ENCODE data around the gene PRKG2. TPM values are rescaled to one million over a fixed set of nuclear protein-coding genes. Genes with fewer than 3 reads are reported as not detected.

Gene PRKG2
- total and polyA plus RNA-seq, 10 of the 15 experiments (the other 5 are each of a cell fraction or from before 2014, with no cell fraction given) = not detected

GRCh38 chr4:81061344-81061730 is 153.7 kb downstream of the PRKG2 start:
- no peak overlapping the region for H2AFZ ChIP-seq (ENCODE audit: control insufficient read depth, low read depth, low read length)
- peak; percentile 58 for ATAC-seq
- H3K9ac ChIP-seq (ENCODE audit: control insufficient read depth, insufficient read depth, low read length) = no peak overlapping the region
- ChIA-PET RAD21 (ENCODE audit: unreplicated experiment) (interaction anchor here (1.5 kb wide), 1 partner anchor 699 kb away, joined by 3 read pairs; no protein-coding TSS in a partner anchor), CTCF (interaction anchor here (1.5 kb wide), 1 partner anchor 21 kb away, joined by 3 read pairs; no protein-coding TSS in a partner anchor), SMC1A (ENCODE audit: uncharacterized antibody, unreplicated experiment) (interaction anchor here (0.6 to 1.5 kb wide), 2 partner anchors 699 to 1204 kb away, joined by 3 to 4 read pairs; no protein-coding TSS in a partner anchor), POLR2A (no interaction called here)
- H3K4me1 ChIP-seq (ENCODE audit: control insufficient read depth, insufficient read depth, low read length) = no peaks in the 10 kb centered on the region; the same call in 1 of the 2 replicates
- no peak overlapping the region for H3K4me2 ChIP-seq (ENCODE audit: control insufficient read depth, insufficient read depth)
- BruUV-seq (replicated peaks) = no TSS peak
- no peak overlapping the region for H3K4me3 ChIP-seq
- H3K27ac ChIP-seq (ENCODE audit: control insufficient read depth, insufficient read depth) = no peak overlapping the region
- no peaks in the 10 kb centered on the region for H3K36me3 ChIP-seq (ENCODE audit: control insufficient read depth in 2 of 2, insufficient read depth in 2 of 2, low read length in 1 of 2)
- no peaks in the 10 kb centered on the region for H3K79me2 ChIP-seq (ENCODE audit: control insufficient read depth, insufficient read depth, low read length)
- TF ChIP-seq MEF2B (IDR thresholded peaks at IDR 0.05; ENCODE audit: partially characterized antibody, poor library complexity, severe bottlenecking) (no peak), ATF7 (IDR thresholded peaks at IDR 0.05; ENCODE audit: low read depth) (no peak), FOXK2 (IDR thresholded peaks at IDR 0.05) (no peak), YBX1 (IDR thresholded peaks at IDR 0.05) (no peak)
- H4K20me1 ChIP-seq (ENCODE audit: control insufficient read depth, insufficient read depth) = no peaks in the 10 kb centered on the region
- FAIRE-seq = no peak
- H3K27me3 ChIP-seq (replicated peaks in 1 of 2; ENCODE audit: control insufficient read depth in 2 of 2, insufficient read depth in 2 of 2, low read length in 1 of 2) = no peaks in the 10 kb centered on the region
- H3K9me3 ChIP-seq (replicated peaks; ENCODE audit: control insufficient read depth, insufficient read depth, low read length) = no peaks in the 10 kb centered on the region
- DNase-seq (ENCODE audit: low read depth, low spot score) = no peak
- in situ Hi-C loops (cut with MboI) (loop anchor here (5.0 kb wide), 1 partner anchor 291 kb away; no protein-coding TSS in a partner anchor), intact Hi-C loops (cut with micrococcal nuclease; ENCODE audit: unreplicated experiment) (no loop called here)

GRCh38 chr4:81060587-81061343 is 154.3 kb downstream of the PRKG2 start:
- TF ChIP-seq, protein P1, sequence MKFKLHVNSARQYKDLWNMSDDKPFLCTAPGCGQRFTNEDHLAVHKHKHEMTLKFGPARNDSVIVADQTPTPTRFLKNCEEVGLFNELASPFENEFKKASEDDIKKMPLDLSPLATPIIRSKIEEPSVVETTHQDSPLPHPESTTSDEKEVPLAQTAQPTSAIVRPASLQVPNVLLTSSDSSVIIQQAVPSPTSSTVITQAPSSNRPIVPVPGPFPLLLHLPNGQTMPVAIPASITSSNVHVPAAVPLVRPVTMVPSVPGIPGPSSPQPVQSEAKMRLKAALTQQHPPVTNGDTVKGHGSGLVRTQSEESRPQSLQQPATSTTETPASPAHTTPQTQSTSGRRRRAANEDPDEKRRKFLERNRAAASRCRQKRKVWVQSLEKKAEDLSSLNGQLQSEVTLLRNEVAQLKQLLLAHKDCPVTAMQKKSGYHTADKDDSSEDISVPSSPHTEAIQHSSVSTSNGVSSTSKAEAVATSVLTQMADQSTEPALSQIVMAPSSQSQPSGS (IDR thresholded peaks at IDR 0.05; ENCODE audit: low read length) = no peak
- TF ChIP-seq IKZF1 (conservative IDR thresholded peaks at IDR 0.05) (0 out of 2 replicates have a peak, but pooled peaks have one; percentile 22), SREBF1 (IDR thresholded peaks at IDR 0.05; ENCODE audit: low read length) (no peak), SPI1 (IDR thresholded peaks at IDR 0.05; ENCODE audit: borderline replicate concordance, insufficient read depth, low read depth, low read length) (peak; percentile 64; the same call in 1 of the 2 replicates), IKZF2 (IDR thresholded peaks at IDR 0.05) (peak in 1 of 2 experiments; percentile 15; a peak in 2 of 4 replicates), SIX5 (IDR thresholded peaks at IDR 0.05; ENCODE audit: low read depth, low read length, severe bottlenecking) (no peak), SMC3 (IDR thresholded peaks at IDR 0.05; ENCODE audit: borderline replicate concordance, low read length) (no peak)
- TF ChIP-seq, protein P2, sequence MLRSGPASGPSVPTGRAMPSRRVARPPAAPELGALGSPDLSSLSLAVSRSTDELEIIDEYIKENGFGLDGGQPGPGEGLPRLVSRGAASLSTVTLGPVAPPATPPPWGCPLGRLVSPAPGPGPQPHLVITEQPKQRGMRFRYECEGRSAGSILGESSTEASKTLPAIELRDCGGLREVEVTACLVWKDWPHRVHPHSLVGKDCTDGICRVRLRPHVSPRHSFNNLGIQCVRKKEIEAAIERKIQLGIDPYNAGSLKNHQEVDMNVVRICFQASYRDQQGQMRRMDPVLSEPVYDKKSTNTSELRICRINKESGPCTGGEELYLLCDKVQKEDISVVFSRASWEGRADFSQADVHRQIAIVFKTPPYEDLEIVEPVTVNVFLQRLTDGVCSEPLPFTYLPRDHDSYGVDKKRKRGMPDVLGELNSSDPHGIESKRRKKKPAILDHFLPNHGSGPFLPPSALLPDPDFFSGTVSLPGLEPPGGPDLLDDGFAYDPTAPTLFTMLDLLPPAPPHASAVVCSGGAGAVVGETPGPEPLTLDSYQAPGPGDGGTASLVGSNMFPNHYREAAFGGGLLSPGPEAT (IDR thresholded peaks at IDR 0.05; ENCODE audit: low read depth) = 0 out of 2 replicates have a peak, but pooled peaks have one; percentile 9
- Histone ChIP-seq H3K4me3 (no peak overlapping the region), H4K20me1 (ENCODE audit: control insufficient read depth, insufficient read depth) (no peaks in the 10 kb centered on the region), H3K36me3 (ENCODE audit: control insufficient read depth in 2 of 2, insufficient read depth in 2 of 2, low read length in 1 of 2) (no peaks in the 10 kb centered on the region), H2AFZ (ENCODE audit: control insufficient read depth, low read depth, low read length) (no peak overlapping the region), H3K79me2 (ENCODE audit: control insufficient read depth, insufficient read depth, low read length) (no peaks in the 10 kb centered on the region), H3K4me2 (ENCODE audit: control insufficient read depth, insufficient read depth) (no peak overlapping the region), H3K4me1 (ENCODE audit: control insufficient read depth, insufficient read depth, low read length) (no peaks in the 10 kb centered on the region; the same call in 1 of the 2 replicates), H3K9me3 (replicated peaks; ENCODE audit: control insufficient read depth, insufficient read depth, low read length) (no peaks in the 10 kb centered on the region), H3K27ac (ENCODE audit: control insufficient read depth, insufficient read depth) (no peak overlapping the region), H3K9ac (ENCODE audit: control insufficient read depth, insufficient read depth, low read length) (no peak overlapping the region), H3K27me3 (replicated peaks in 1 of 2; ENCODE audit: control insufficient read depth in 2 of 2, insufficient read depth in 2 of 2, low read length in 1 of 2) (no peaks in the 10 kb centered on the region)
- ChIA-PET POLR2A (no interaction called here), RAD21 (ENCODE audit: unreplicated experiment) (no interaction called here), SMC1A (ENCODE audit: uncharacterized antibody, unreplicated experiment) (interaction anchor here (1.5 kb wide), 2 partner anchors 8 to 698 kb away, joined by 4 read pairs; no protein-coding TSS in a partner anchor), CTCF (interaction anchor here (1.2 to 1.6 kb wide), 3 partner anchors 12 to 695 kb away, joined by 3 to 4 read pairs (median 4); no protein-coding TSS in a partner anchor)
- DNase-seq (ENCODE audit: low read depth, low spot score) (no peak), FAIRE-seq (peak; percentile 75), ATAC-seq (peak; percentile 74)
- intact Hi-C loops (cut with micrococcal nuclease; ENCODE audit: unreplicated experiment) (no loop called here), in situ Hi-C loops (cut with MboI) (loop anchor here (5.0 kb wide), 1 partner anchor 292 kb away; no protein-coding TSS in a partner anchor)
- no TSS peak for BruUV-seq (replicated peaks)
- WGBS (ENCODE audit: insufficient coverage, insufficient replicate concordance, low lambda C conversion rate, missing lambda C conversion rate) = 34% methylated on average over 6 of the region's 6 CpGs
